ENCODE measurements around the gene RNF175.

Gene RNF175

DNA sequence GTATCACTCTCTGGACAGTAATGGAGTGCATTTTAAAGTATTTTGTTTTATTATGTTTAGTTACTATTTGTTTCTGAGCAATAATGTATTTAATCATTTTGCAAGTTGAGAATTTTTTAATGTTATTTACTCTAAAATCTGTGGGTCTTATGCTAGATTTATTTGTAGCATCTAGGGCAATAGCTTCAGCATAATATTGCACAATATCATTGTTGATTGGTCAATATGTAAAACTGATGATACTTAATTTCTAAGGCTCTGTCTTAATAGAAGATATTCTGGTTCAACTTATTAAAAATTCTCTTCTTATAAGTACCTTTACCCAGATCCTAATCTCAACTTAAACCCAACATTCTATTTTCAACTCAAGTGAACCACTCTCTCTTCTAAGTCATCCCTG, 17.6 kb upstream of the RNF175 start:
- Mint-ChIP-seq H3K27ac (no peak overlapping the region), H3K4me1 (no peaks in the 10 kb centered on the region), H3K9me3 (no peaks in the 10 kb centered on the region), H3K4me3 (no peak overlapping the region), H3K27me3 (peaks cover 51 to 56% of the 10 kb centered on the region in 2 donors), H3K36me3 (peaks cover 0 to 2% of the 10 kb centered on the region in 2 donors)
- DNase-seq: no peak
- no peak for ATAC-seq (replicated peaks)

DNA sequence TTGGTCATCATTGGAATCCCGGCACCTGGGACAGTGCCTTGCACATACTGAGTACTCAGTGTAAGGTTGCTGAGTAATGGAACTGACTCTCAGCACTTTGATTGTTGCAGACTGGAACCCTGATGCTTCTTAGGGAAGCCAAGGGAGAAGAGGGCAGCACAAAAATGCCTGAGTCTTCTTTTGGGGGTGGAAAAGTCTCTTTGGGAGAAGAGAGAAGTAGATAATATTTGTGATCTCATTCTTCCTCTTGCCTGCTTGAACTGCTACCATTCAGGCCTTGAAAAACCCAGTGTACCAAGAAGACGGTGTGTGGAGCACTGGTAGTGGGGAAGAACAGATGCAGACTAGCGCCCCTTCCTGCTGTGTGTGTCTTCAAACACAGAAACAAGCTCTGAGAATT, 16.8 kb upstream of the RNF175 start:
- Mint-ChIP-seq H3K27ac (no peak overlapping the region), H3K36me3 (peaks cover 0 to 2% of the 10 kb centered on the region in 2 donors), H3K27me3 (peaks cover 47 to 55% of the 10 kb centered on the region in 2 donors), H3K9me3 (no peaks in the 10 kb centered on the region), H3K4me1 (no peaks in the 10 kb centered on the region), H3K4me3 (no peak overlapping the region)
- DNase-seq: no peak
- no peak for ATAC-seq (replicated peaks)

DNA sequence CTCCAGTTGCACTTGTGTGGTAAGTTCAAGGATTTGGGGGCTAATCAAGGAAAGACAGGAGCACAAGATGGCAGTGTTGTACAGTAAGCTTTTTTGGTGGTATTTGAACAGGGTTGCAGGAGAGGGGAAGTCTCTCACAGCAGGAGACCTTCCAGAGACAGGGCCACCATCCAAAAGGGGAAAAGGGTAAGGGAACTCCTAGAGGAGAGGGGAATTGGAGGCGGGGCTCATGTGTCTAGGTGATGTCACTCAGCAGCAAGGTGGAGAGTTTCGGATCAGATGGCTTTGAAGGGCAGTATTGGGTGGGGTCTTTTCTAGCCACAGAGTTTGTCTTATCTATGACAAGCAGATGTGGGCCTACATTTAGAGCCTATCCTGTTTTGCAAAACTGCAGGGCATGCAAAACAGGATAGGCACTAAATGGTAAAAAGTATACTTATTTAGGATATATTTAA, 13.4 kb upstream of the RNF175 start:
- no peak overlapping the region for H3K4me3 Mint-ChIP-seq
- peaks cover 0 to 1% of the 10 kb centered on the region in 2 donors for H3K9me3 Mint-ChIP-seq
- ATAC-seq (replicated peaks): no peak
- no peaks in the 10 kb centered on the region for H3K4me1 Mint-ChIP-seq
- H3K27ac Mint-ChIP-seq: no peak overlapping the region
- no peak for DNase-seq
- peaks cover 38 to 51% of the 10 kb centered on the region in 2 donors for H3K27me3 Mint-ChIP-seq
- peaks cover 0 to 2% of the 10 kb centered on the region in 2 donors for H3K36me3 Mint-ChIP-seq

DNA sequence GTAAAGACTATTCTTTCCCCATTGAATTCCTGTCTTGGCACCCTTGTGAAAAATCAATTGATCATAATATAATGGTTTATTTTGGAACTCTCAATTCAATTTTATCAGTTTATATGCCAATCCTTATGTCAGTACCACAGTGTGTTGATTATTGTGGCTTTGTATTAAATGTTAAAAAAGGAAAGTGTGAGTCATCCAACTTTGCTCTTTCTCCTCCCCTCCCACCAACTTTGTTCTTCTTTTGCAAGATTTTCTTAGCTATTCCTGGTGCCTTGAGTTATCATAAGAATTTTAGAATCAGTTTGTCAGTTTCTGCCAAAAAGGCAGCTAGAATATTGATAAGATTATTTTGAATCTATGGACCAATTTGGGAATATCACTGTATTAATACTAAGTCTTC, 11.2 kb upstream of the RNF175 start:
- Mint-ChIP-seq H3K27me3 (peaks cover 28 to 34% of the 10 kb centered on the region in 2 donors), H3K27ac (no peak overlapping the region), H3K4me3 (no peak overlapping the region), H3K36me3 (peaks cover 0 to 2% of the 10 kb centered on the region in 2 donors), H3K4me1 (no peaks in the 10 kb centered on the region), H3K9me3 (peaks cover 0 to 1% of the 10 kb centered on the region in 2 donors)
- no peak for DNase-seq
- ATAC-seq (replicated peaks): no peak

DNA sequence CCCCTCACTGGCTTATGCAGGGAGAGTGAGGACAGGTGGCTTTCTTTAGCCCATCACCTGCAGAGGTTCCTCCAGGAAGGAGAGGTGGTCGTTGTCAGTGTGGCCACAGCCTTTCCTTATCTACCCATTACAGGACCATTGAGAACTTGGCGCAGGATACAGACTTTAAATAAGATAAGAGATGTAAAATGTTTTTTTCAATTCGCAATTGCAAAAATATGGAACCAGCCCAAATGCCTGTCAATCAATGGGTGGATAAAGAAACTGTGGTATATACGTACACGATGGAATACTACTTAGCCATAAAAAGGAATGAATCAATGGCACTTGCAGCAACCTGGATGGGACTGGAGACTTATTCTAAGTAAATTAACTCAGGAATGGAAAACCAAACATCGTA, 6.9 kb upstream of the RNF175 start:
- H3K9me3 Mint-ChIP-seq: peaks cover 0 to 3% of the 10 kb centered on the region in 2 donors
- H3K36me3 Mint-ChIP-seq: no peaks in the 10 kb centered on the region
- H3K27me3 Mint-ChIP-seq: peaks cover 27 to 28% of the 10 kb centered on the region in 2 donors
- no peak for DNase-seq
- no peak overlapping the region for H3K27ac Mint-ChIP-seq
- H3K4me1 Mint-ChIP-seq: no peaks in the 10 kb centered on the region
- no peak overlapping the region for H3K4me3 Mint-ChIP-seq
- ATAC-seq (replicated peaks): no peak

DNA sequence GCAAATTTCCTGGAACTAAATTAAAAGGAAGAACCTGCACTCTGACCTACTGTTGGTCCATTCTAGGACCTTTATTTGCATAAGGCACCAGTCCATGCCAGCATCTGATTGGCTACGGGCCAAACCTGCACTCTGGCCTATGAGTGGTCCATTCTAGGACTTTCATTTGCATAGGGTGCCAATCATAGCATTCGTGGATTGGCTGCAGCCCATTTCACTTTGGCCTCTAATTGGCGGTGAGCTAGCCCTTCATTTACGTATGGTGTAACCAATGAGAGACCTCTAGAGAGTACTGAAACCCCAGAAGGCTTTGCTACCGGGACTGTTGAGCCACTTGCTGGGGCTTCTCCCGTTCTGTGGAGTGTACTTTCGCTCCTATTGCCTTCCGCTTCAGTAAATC, 6.1 kb upstream of the RNF175 start:
- no peak for ATAC-seq (replicated peaks)
- H3K27ac Mint-ChIP-seq: no peak overlapping the region
- no peaks in the 10 kb centered on the region for H3K4me1 Mint-ChIP-seq
- H3K9me3 Mint-ChIP-seq: peaks cover 0 to 3% of the 10 kb centered on the region in 2 donors
- no peak overlapping the region for H3K4me3 Mint-ChIP-seq
- H3K27me3 Mint-ChIP-seq: peaks cover 30% of the 10 kb centered on the region in 2 donors
- no peak for DNase-seq
- no peaks in the 10 kb centered on the region for H3K36me3 Mint-ChIP-seq

DNA sequence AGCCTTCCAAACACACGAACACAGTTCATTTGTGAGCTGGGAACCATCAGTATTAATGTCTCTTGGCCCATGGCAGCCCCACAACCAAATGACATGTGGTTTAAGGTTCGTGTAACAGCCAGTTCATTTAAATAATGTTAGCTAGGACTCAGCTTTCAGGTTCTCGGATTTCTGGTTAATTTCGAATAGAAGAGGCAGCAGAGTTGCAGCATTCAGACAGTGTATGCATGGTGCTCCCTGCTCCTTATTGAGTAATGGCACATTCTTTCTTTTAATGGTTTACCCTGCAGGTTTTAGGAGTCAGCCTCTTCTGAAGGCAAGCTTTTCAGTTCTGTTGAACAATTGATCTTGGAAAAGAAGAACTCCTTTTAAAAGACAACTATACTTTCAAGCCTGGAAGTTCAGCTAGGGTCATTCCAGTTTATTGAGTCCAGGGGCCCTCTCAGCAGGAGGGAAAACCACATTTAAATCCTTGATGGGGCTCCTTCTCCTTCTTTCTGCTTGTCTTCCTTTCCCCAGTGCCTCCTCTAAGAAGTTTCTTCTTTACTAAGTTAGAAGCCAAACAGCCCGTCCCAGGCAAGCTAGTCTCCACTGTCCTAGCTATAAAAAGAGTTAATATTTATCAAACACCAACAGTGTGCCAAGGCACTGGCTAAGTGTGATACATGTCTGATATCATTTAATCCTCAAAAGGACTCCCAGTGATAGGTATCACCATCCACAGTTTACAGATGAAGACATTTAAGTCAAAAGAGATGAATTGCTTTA, 5.0 kb upstream of the RNF175 start:
- peaks cover 26 to 27% of the 10 kb centered on the region in 2 donors for H3K27me3 Mint-ChIP-seq
- DNase-seq (no peak), ATAC-seq (replicated peaks) (no peak)
- H3K4me3 Mint-ChIP-seq: no peak overlapping the region
- no peaks in the 10 kb centered on the region for H3K36me3 Mint-ChIP-seq
- H3K9me3 Mint-ChIP-seq: peaks cover 0 to 2% of the 10 kb centered on the region in 2 donors
- H3K4me1 Mint-ChIP-seq: peaks cover 0 to 2% of the 10 kb centered on the region in 2 donors
- no peak overlapping the region for H3K27ac Mint-ChIP-seq

DNA sequence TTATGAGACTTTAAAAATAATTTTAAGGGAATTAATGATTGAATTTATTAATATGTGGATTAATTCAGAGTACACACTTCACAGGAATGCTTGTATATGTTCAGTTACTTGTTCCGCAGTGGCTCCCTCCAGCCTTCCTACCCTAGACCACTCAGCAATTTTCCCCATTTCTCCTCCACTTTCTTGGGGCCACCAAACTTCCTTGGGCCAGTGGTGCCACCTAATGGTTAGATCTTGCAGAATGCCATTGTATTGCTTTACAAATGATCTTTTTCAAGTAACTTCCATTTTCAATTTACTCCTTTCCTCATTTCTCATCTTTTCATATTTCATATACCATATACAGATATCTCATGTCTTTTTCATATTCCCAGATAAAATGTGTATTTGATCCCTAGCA, 3.6 kb upstream of the RNF175 start:
- no peak overlapping the region for H3K27ac Mint-ChIP-seq

DNA sequence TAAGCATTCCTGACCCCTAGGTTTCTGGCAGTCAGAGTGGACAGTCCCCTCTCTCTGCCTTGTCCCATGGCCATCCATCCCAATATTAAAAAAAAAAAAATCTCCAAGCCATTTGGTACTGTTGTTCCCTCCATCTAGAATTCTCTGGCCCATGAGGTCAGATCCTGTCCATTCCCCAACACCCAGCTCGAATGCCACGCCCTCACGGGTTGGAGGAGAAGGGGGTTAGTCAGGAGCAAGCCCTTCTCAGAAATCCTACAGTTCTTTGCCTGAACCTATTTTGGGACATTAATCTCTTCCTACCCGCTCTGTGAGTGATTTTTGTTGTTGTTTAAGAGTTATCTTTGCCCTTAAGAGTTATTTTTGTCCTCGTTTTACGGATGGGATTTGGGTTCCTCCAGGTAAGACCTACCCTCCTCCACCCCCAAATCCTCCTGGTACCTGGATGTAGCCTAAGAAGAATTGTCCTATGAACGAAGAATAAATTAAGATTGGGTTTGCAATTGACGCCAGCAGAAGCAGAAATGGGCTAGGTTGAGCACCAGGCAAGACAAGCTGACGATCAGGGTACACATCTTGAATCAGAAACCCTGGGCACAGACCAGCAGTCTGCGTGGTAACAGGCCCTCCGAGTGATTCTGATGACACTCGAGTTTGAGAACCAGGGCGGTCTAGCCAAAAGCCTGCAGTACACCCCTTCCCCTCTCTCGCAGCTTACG, 977 bp downstream of the RNF175 start:
- DNase-seq (no peak), ATAC-seq (replicated peaks) (no peak)
- H3K4me1 Mint-ChIP-seq: peaks cover 0 to 5% of the 10 kb centered on the region in 2 donors
- H3K9me3 Mint-ChIP-seq: peaks cover 0 to 2% of the 10 kb centered on the region in 2 donors
- H3K36me3 Mint-ChIP-seq: no peaks in the 10 kb centered on the region
- H3K27ac Mint-ChIP-seq: no peak overlapping the region
- peak overlapping the region; percentile 42 to 49 for H3K4me3 Mint-ChIP-seq
- peaks cover 46 to 53% of the 10 kb centered on the region in 2 donors for H3K27me3 Mint-ChIP-seq

More for the DNA sequence above, 3.6 kb upstream of the RNF175 start:
- DNase-seq: no peak
- Mint-ChIP-seq H3K36me3 (no peaks in the 10 kb centered on the region), H3K4me1 (peaks cover 0 to 2% of the 10 kb centered on the region in 2 donors), H3K9me3 (peaks cover 0 to 2% of the 10 kb centered on the region in 2 donors), H3K27me3 (peaks cover 36 to 37% of the 10 kb centered on the region in 2 donors), H3K4me3 (no peak overlapping the region)
- no peak for ATAC-seq (replicated peaks)

DNA sequence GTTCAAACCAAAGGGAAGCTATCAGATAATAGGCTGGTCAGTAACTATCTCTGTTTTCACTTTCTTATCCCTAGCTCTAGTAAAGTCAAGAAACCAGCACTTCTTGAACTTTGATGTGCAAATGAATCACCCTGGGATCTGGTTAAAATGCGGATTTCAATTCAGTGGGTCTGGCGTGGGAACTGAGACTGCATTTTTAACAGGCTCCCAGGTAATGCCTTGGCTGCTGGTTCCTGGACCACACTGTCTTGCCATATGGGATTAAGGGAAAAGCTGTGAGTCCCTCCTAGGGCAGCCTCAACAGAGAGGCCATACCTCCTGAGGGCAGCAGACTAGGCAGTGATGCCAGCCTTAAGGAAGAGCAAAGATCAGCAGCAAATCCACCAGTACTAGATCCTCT, 1.7 kb downstream of the RNF175 start:
- H3K4me1 Mint-ChIP-seq: peaks cover 0 to 5% of the 10 kb centered on the region in 2 donors
- DNase-seq (no peak), ATAC-seq (replicated peaks) (no peak)
- peaks cover 41 to 46% of the 10 kb centered on the region in 2 donors for H3K27me3 Mint-ChIP-seq
- no peak overlapping the region for H3K27ac Mint-ChIP-seq
- H3K4me3 Mint-ChIP-seq: no peak overlapping the region
- H3K9me3 Mint-ChIP-seq: no peaks in the 10 kb centered on the region
- no peaks in the 10 kb centered on the region for H3K36me3 Mint-ChIP-seq

DNA sequence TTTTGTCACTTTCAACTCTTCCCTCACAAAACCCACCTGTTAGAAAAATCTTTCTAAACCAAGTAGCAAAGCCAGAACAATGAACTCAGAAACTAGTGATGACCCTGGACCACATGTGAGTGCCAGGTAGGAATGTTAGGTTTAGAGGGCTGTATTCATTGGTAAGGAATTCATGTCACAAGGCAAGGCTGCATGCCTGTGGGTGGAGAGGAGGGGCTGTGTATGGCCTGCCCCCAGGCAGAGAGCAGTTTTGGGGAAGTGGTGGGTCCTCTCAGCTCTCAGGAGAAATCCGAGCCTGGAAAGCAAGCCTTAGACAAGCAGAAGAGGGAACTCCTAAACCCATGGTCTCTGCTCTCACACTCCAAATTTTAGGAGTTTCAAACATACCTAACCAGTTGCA, 2.4 kb downstream of the RNF175 start:
- no peak for ATAC-seq (replicated peaks)
- no peak overlapping the region for H3K4me3 Mint-ChIP-seq
- peaks cover 0 to 5% of the 10 kb centered on the region in 2 donors for H3K4me1 Mint-ChIP-seq
- peaks cover 36 to 40% of the 10 kb centered on the region in 2 donors for H3K27me3 Mint-ChIP-seq
- DNase-seq: no peak
- H3K36me3 Mint-ChIP-seq: no peaks in the 10 kb centered on the region
- no peaks in the 10 kb centered on the region for H3K9me3 Mint-ChIP-seq
- H3K27ac Mint-ChIP-seq: no peak overlapping the region

DNA sequence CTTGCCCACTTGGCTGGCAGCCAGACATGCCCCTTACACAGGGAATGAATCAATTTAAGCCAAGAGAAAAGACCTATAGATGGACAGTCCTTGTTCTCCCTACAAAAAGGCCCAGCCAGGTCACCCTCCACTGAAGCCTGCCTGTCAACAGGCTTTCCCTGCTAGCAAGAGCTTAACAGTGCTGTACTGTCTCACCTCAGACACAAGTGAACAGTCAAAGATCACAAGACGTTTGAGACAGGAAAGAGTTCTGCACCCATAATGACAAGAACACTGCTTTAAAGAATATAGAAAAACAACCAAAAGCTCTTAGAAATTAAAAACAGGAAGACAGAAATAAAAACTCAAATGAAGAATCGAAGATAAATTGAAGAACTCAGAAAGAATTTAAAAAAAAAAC, 4.6 kb downstream of the RNF175 start:
- DNase-seq (no peak), ATAC-seq (replicated peaks) (no peak)
- Mint-ChIP-seq H3K27me3 (peaks cover 27 to 28% of the 10 kb centered on the region in 2 donors), H3K36me3 (no peaks in the 10 kb centered on the region), H3K27ac (no peak overlapping the region), H3K9me3 (no peaks in the 10 kb centered on the region), H3K4me3 (no peak overlapping the region), H3K4me1 (peaks cover 0 to 5% of the 10 kb centered on the region in 2 donors)

DNA sequence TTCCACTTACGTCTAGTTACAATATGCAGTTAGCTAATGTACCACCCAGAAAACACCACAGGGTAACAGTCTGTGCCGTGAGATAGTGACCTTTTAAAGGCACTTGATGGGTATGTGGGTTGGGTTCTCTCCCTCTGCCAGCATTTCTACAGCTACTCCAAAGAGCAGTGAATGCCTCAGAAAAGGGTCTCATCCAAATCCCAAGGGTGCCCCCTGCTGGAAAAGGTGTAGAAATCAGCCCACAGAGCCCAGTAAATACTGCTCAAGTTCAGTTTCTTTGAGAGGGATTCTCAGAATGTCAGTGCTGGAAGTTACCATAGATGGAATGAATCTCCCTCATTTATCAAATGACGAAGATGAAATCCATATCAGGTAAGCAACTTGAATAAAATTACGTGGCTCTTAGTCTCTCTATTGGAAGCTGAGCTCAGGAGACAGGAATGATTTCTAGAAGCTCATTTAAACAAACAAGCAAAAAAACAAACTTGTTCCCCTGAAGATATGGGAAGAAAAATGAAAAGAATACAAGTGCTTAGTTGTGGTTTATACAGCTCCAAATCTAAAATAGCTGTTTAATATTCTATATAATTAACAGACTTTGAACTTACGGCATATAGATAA, 9.5 kb downstream of the RNF175 start:
- Mint-ChIP-seq H3K27me3 (peaks cover 3 to 4% of the 10 kb centered on the region in 2 donors), H3K9me3 (no peaks in the 10 kb centered on the region), H3K4me3 (no peak overlapping the region), H3K36me3 (no peaks in the 10 kb centered on the region), H3K4me1 (peaks cover 0 to 2% of the 10 kb centered on the region in 2 donors), H3K27ac (no peak overlapping the region)
- ATAC-seq (replicated peaks) (peak; percentile 88 to 98), DNase-seq (peak; percentile 54)

DNA sequence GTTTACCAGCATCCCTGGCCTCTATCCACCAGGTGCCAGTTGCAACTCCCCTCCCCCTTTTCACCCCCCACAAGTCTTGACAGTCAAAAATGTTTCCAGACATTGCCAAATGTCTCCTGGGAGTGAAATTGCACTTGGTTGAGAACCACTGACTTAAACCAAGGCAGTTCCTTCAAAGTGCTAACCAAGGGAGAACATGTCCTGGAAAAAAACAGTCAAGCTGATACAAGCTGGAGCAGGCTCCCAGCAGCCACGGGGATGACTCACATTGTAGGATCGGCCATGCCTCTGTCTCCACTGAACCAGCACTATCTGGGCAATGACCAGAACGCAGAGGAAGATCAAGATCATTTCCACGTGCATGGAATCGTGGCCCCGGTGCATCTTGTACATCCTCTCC, 11.4 kb downstream of the RNF175 start:
- no peaks in the 10 kb centered on the region for H3K9me3 Mint-ChIP-seq
- H3K4me1 Mint-ChIP-seq: no peaks in the 10 kb centered on the region
- no peak overlapping the region for H3K27ac Mint-ChIP-seq
- peaks cover 3 to 4% of the 10 kb centered on the region in 2 donors for H3K27me3 Mint-ChIP-seq
- ATAC-seq (replicated peaks) (no peak), DNase-seq (no peak)
- no peaks in the 10 kb centered on the region for H3K36me3 Mint-ChIP-seq
- H3K4me3 Mint-ChIP-seq: no peak overlapping the region

Data from stimulated activated naive B cell treated with anti-CD40 and anti-IgM and Interleukin-4, amounts not matched to agents 10 μg/mL and 1 μg/mL and 100 μg/mL, for 72 hours (primary cell).